HG02798 (cell line): Measurements from ENCODE around the gene ELF3.
"Not testable (repeated sequence)": the region's sequence is repeated elsewhere in the genome, so short reads cannot be mapped to it uniquely, and the experiment has no call there.

Experiments used
- ATAC-seq: cut with Tn5 transposase; IDR thresholded peaks from one replicate; pipeline ENCODE4 v1.9.1; 2021; ENCODE audit warnings: mild to moderate bottlenecking; ENCODE audit not compliant: unreplicated experiment, poor library complexity

Gene ELF3

GRCh38 chr1:202007304-202007703 is 3.1 kb upstream of the ELF3 start:
- no peak for ATAC-seq

DNA sequence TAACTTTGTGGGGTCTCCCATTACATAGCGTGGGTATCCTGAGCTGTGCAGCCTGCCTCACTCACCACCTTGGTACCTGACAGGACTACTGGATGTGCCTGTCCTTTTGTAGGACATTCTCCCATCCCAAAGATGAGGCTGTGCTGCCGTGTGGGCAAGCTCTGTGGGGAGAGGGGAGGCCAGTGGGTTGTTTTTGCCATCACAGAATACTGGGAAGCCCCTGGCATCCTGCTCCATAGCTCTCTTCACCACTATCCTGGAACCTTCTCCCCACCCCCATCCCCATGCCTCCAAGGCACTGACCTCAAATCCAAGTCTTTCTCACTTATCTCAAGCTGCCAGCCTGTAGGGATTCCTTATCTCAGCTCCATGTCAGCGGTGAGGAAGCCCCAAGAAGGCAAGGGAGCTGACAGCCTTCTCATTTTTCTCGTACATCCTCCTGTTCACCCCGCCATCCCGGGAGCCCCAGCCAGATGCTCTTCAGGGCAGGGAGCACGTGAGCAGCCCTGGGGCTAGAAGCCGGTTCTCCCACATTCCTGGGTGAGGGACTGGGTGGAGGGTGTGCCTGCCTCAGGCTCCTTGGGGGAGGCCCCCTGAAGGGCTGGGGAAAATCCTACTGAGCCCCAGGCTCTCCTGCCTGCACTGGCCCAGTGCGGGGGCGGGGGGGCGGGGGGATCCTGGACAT is 2.4 kb upstream of the ELF3 start:
- ATAC-seq, result no peak

- ATAC-seq, result peak; percentile 42
Observed at GRCh38 chr1:202009326-202010179, 834 bp upstream of the ELF3 start.

DNA sequence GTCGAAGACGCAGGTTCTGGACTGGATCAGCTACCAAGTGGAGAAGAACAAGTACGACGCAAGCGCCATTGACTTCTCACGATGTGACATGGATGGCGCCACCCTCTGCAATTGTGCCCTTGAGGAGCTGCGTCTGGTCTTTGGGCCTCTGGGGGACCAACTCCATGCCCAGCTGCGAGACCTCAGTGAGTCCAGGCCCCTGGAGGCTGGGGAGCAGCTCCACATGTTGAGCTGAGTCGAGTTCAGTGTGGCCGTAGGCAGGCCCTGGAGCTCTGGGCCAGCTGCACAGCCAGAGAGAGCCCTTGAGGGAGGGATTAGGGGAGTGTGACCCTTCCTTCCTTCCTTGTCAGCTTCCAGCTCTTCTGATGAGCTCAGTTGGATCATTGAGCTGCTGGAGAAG is 1.6 kb downstream of the ELF3 start:
- no peak for ATAC-seq

- ATAC-seq, result no peak
Observed at GRCh38 chr1:202012544-202013478, 2.4 kb downstream of the ELF3 start.

DNA sequence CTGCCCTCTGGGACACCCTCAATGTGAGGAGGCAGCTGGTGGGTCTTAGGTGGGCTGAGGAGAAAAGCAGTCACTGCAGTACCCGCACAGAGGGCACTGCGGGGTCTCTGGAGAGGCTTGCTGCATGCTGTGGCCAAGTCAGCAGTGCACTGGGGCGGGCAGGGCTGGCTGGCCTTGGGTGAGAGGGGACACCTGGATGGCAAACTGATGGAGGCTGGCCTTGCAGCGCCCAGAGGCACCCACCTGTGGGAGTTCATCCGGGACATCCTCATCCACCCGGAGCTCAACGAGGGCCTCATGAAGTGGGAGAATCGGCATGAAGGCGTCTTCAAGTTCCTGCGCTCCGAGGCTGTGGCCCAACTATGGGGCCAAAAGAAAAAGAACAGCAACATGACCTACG is 3.2 kb downstream of the ELF3 start:
- ATAC-seq, result no peak

- no peak for ATAC-seq
Observed at GRCh38 chr1:202014060-202014459, 3.7 kb downstream of the ELF3 start.

DNA sequence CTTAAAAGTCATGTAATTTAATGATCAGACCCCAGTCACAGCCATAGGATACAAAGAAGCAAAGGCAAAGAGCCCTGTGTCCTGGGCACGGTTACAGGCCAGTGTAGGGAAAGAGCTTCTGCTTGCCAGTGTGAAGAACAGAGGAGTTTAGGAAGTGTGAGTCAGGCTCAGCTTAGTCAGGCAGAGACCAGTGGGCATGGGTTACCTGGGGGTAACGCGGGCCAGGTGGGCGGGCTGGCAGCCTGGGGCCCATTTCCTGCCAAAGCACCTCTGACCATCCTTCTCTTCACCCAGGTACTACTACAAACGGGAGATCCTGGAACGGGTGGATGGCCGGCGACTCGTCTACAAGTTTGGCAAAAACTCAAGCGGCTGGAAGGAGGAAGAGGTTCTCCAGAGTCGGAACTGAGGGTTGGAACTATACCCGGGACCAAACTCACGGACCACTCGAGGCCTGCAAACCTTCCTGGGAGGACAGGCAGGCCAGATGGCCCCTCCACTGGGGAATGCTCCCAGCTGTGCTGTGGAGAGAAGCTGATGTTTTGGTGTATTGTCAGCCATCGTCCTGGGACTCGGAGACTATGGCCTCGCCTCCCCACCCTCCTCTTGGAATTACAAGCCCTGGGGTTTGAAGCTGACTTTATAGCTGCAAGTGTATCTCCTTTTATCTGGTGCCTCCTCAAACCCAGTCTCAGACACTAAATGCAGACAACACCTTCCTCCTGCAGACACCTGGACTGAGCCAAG is 4.7 kb downstream of the ELF3 start:
- no peak for ATAC-seq

DNA sequence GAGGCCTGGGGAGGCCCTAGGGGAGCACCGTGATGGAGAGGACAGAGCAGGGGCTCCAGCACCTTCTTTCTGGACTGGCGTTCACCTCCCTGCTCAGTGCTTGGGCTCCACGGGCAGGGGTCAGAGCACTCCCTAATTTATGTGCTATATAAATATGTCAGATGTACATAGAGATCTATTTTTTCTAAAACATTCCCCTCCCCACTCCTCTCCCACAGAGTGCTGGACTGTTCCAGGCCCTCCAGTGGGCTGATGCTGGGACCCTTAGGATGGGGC is 5.2 kb downstream of the ELF3 start:
- ATAC-seq, result no peak

GRCh38 chr1:202016022-202016810 is 5.8 kb downstream of the ELF3 start:
- no peak for ATAC-seq

GRCh38 chr1:202016811-202017748 is 6.7 kb downstream of the ELF3 start:
- ATAC-seq, result no peak

DNA sequence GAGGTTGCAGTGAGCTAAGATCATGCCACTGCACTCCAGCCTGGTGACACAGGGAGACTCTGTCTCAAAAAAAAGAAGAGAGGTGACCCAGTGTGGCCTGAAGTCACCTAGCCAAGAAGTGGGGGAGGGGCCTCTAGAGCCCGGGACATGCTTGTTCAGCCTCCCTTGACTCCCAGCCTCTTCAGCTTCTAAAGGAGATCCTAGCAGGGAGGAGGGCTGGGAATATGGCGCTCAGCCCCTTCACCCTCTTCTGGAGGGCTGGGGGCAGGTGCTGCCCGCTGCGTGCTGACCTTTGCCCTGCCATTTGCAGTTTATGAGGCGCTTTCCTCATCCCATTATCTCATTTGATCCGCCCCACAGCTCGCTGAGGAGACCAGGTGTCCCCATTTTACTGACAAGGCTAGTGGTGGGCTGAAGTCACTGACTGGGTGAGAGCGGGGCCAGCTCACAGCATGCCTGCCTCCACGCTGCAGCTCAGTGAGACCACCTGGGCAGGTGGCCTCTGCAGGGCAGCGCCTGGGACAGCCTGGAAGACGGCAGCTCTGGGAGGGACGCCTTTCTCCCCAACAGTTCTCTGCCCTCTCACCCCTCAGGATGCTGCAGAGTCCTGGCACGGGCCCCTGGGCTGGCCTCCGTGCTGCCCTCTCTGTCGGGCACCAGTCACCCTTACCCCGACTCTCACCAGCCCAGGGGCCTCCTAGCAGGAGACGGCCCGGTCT is 7.5 kb downstream of the ELF3 start:
- ATAC-seq, result no peak

DNA sequence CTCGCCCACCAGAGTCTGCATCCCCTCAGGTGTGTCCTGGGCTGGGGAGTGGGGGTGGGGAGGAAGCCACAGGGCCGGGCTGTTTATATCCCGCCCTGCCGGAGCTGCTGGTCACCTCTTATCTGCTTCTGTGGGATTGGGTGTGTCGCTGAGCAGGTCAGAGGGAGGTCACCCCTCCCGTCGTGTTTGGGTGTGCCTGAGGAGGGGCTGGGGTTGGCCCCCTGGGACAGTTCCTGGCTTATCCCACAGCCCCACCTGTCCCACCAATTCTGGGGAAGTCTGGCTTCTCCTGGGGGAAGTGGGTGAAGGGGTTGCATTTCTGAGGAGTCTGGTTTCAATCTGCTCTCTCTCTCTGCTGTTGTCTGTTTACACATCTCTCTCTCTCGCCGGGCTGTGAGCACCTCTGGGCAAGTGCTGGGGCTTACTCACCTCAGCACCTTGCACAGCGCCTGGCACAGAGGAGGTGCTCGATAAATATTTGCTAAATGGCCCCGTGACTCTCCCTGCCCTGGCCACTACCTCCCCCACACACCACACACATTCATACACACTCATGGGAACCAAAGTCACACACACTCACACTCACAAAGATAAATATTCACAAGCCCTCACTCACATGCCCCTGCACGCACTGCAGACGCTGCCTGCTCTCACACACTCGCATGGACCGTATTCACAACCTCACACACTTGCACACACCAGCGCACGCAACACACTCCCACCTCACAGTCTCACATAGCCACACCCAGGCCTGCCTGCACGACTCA is 8.3 kb downstream of the ELF3 start:
- no peak for ATAC-seq

GRCh38 chr1:202019235-202019558 is 8.8 kb downstream of the ELF3 start:
- not testable (repeated sequence) for ATAC-seq

GRCh38 chr1:202023001-202023433 is 12.6 kb downstream of the ELF3 start:
- no peak for ATAC-seq

- ATAC-seq, result no peak
Observed at GRCh38 chr1:202029171-202029665, 18.8 kb downstream of the ELF3 start.

DNA sequence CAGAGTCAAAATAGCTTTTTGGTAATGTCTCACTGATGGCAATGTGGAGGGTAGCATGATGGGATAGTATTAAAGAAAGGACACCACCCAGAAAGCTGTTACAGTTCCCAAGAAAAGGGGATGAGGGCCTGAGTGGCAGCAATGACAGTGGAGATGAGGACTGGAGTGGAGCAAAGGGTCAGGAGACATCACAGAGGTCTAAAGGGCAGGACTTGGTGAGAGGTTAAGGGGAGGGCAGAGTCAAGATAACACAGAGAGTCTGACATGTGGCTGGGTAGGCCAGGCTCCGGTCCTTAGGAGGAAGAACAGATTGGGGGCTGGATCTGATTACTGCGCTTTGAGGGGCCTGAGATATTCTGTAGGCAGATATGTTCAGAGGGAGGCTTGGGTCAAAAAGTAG is 19.3 kb downstream of the ELF3 start:
- no peak for ATAC-seq
